Liver (tissue), 9 donors: ENCODE results near the gene EIF1AD. TPM values are rescaled to one million over a fixed set of nuclear protein-coding genes. Genes with fewer than 3 reads are reported as not detected.

Experiments
- DNase-seq: peaks from one replicate; pipeline ENCODE4 v3.0.0-alpha.2; 2017; ENCODE audit warnings: low spot score
- H3K27ac ChIP-seq, 2 donors: one replicate each; pipeline ENCODE4 v1.7.0; 2013; ENCODE audit warnings: inconsistent platforms in 2 of 2, low read length in 2 of 2, control low read depth in 1 of 2, low read depth in 1 of 2, mild to moderate bottlenecking in 1 of 2
- H3K27me3 ChIP-seq, 4 donors: one replicate each; pipeline versions ENCODE4 v1.6.1 to v1.7.0; 2013; ENCODE audit warnings: low read length in 3 of 4, inconsistent platforms in 1 of 4, mild to moderate bottlenecking in 1 of 4, moderate library complexity in 1 of 4; ENCODE audit not compliant: control insufficient read depth in 4 of 4, insufficient read depth in 4 of 4
- H3K36me3 ChIP-seq, 4 donors: one replicate each; pipeline versions ENCODE4 v1.6.1 to v1.7.0; 2013; ENCODE audit warnings: low read length in 3 of 4, mild to moderate bottlenecking in 3 of 4, low read depth in 1 of 4, moderate library complexity in 1 of 4; ENCODE audit not compliant: control insufficient read depth in 4 of 4, insufficient read depth in 3 of 4
- H3K4me1 ChIP-seq, 4 donors: one replicate each; pipeline versions ENCODE4 v1.6.1 to v1.7.0; 2013; ENCODE audit warnings: low read length in 3 of 4, mild to moderate bottlenecking in 3 of 4, moderate library complexity in 1 of 4; ENCODE audit not compliant: control insufficient read depth in 4 of 4, insufficient read depth in 4 of 4
- H3K4me3 ChIP-seq, 3 donors: one replicate each; pipeline versions ENCODE4 v1.6.1 to v1.7.0; 2013; ENCODE audit warnings: low read length in 3 of 3, control low read depth in 1 of 3, low read depth in 1 of 3, mild to moderate bottlenecking in 1 of 3
- H3K9ac ChIP-seq, 2 donors: one replicate each; pipeline ENCODE4 v1.7.0; 2013; ENCODE audit warnings: low read length in 2 of 2, mild to moderate bottlenecking in 2 of 2, moderate library complexity in 2 of 2, control low read depth in 1 of 2, low read depth in 1 of 2
- H3K9me3 ChIP-seq, 4 donors: one replicate each; pipeline versions ENCODE4 v1.6.1 to v1.7.0; 2013; ENCODE audit warnings: low read length in 3 of 4; ENCODE audit not compliant: control insufficient read depth in 4 of 4
- CTCF ChIP-seq: fragments of 150-350 bp; IDR thresholded peaks from 2 replicates; pipeline ENCODE4 v1.5.1; 2017; ENCODE audit warnings: improper control_type of control experiment, low read depth, low read length; ENCODE audit not compliant: missing input control
- FOXA1 ChIP-seq: IDR thresholded peaks from 2 replicates; pipeline ENCODE4 v1.6.1; 2016; ENCODE audit warnings: antibody characterized with exemption
- FOXA2 ChIP-seq: IDR thresholded peaks from 2 replicates; pipeline ENCODE4 v1.6.1; 2016; ENCODE audit warnings: antibody characterized with exemption
- GABPA ChIP-seq, 2 donors: IDR thresholded peaks in 1 of 2; conservative IDR thresholded peaks in 1 of 2; 2 replicates each; pipeline ENCODE4 v1.6.1; 2016; ENCODE audit warnings: antibody characterized with exemption in 2 of 2, mild to moderate bottlenecking in 1 of 2, moderate library complexity in 1 of 2
- HNF4A ChIP-seq, 2 donors: conservative IDR thresholded peaks; 2 replicates each; pipeline ENCODE4 v1.6.1; 2016; ENCODE audit warnings: antibody characterized with exemption in 2 of 2, mild to moderate bottlenecking in 2 of 2
- HNF4G ChIP-seq: IDR thresholded peaks from 2 replicates; pipeline ENCODE4 v1.6.1; 2016; ENCODE audit warnings: antibody characterized with exemption
- JUND ChIP-seq, 2 donors: IDR thresholded peaks; 2 replicates each; pipeline ENCODE4 v1.6.1; 2016; ENCODE audit warnings: antibody characterized with exemption in 2 of 2
- MAX ChIP-seq: IDR thresholded peaks from 2 replicates; pipeline ENCODE4 v1.6.1; 2016; ENCODE audit warnings: antibody characterized with exemption
- NR2F2 ChIP-seq: IDR thresholded peaks from 2 replicates; pipeline ENCODE4 v1.6.1; 2016; ENCODE audit warnings: antibody characterized with exemption
- RAD21 ChIP-seq, 2 donors: IDR thresholded peaks; 2 replicates each; pipeline ENCODE4 v1.6.1; 2016; ENCODE audit warnings: antibody characterized with exemption in 2 of 2, mild to moderate bottlenecking in 2 of 2
- REST ChIP-seq: IDR thresholded peaks from 2 replicates; pipeline ENCODE4 v1.6.1; 2016; ENCODE audit warnings: antibody characterized with exemption, mild to moderate bottlenecking
- SP1 ChIP-seq: IDR thresholded peaks from 2 replicates; pipeline ENCODE4 v1.6.1; 2018; ENCODE audit warnings: antibody characterized with exemption, mild to moderate bottlenecking
- TAF1 ChIP-seq: conservative IDR thresholded peaks from 2 replicates; pipeline ENCODE4 v1.6.1; 2016; ENCODE audit warnings: antibody characterized with exemption, mild to moderate bottlenecking
- YY1 ChIP-seq: IDR thresholded peaks from 2 replicates; pipeline ENCODE4 v1.6.1; 2016; ENCODE audit warnings: antibody characterized with exemption, mild to moderate bottlenecking
- WGBS: extraction: QIAGEN DNeasy Blood & Tissue Kit; methylation state at CpG from one replicate; pipeline ENCODE4 v1.1.7; 2013; 5-methylcytosine and 5-hydroxymethylcytosine counted together
- polyA plus RNA-seq, 2 donors: library from polyadenylated mRNA; stranded (reverse) in 1 of 2; unstranded in 1 of 2; fragments of 200-250 nt in 1 of 2; fragments of >200 nt in 1 of 2; fragmentation: Nextera tagmentation in 1 of 2; extraction: Ambion mirVana in 1 of 2; gene quantifications; one replicate each; pipeline versions ENCODE4 v1.2.1 to v1.2.3, GENCODE V29; 2013 to 2015
- total RNA-seq, 2 donors: library from RNA; depleted of rRNA; stranded (reverse); fragments of >200 nt; gene quantifications; one replicate each; pipeline ENCODE4 v1.2.3, GENCODE V29; 2014
- donor health status: healthy.
- donor health status: healthy.
- donor health status: healthy.
- donor health status: healthy.
- donor health status: healthy.

The EIF1AD gene
- total and polyA plus RNA-seq, 4 donors, result 6.3 to 18.2 (median 14.2) TPM

- DNase-seq, result no peak
- Histone ChIP-seq H3K36me3 (peaks cover 0 to 8% (median 3%) of the 10 kb centered on the region in 4 donors), H3K9me3 (no peaks in the 10 kb centered on the region), H3K4me1 (peaks cover 4 to 17% (median 13%) of the 10 kb centered on the region in 4 donors), H3K9ac (no peak overlapping the region), H3K27ac (no peak overlapping the region), H3K4me3 (no peak overlapping the region), H3K27me3 (peaks cover 0 to under 1% (median 0%) of the 10 kb centered on the region in 4 donors)
- WGBS, result 89% methylated on average over 13 of the region's 13 CpGs
- TF ChIP-seq MAX (no peak), JUND (IDR thresholded peaks at IDR 0.05) (no peak), CTCF (no peak), REST (no peak), FOXA2 (no peak), TAF1 (no peak), SP1 (no peak), HNF4A (conservative IDR thresholded peaks at IDR 0.05) (no peak), HNF4G (no peak), GABPA (IDR thresholded peaks at IDR 0.05 in 1 of 2, conservative IDR thresholded peaks at IDR 0.05 in 1 of 2) (no peak), RAD21 (IDR thresholded peaks at IDR 0.05) (no peak), YY1 (no peak), FOXA1 (no peak), NR2F2 (no peak)
Measured at GRCh38 chr11:66006134-66006890, 4.4 kb upstream of the EIF1AD start.

GRCh38 chr11:66004186-66004585, 2.2 kb upstream of the EIF1AD start:
- H3K36me3 ChIP-seq, result peaks cover 0 to 20% (median 12%) of the 10 kb centered on the region in 4 donors
- H3K4me1 ChIP-seq, result peaks cover 4 to 30% (median 21%) of the 10 kb centered on the region in 4 donors
- no peak for DNase-seq
- H3K27ac ChIP-seq, result no peak overlapping the region
- H3K27me3 ChIP-seq, result no peaks in the 10 kb centered on the region
- H3K9me3 ChIP-seq, result no peaks in the 10 kb centered on the region
- TF ChIP-seq HNF4A (conservative IDR thresholded peaks at IDR 0.05), result no peak
- 78% methylated on average over 4 of the region's 4 CpGs for WGBS
- H3K9ac ChIP-seq, result no peak overlapping the region
- no peak overlapping the region for H3K4me3 ChIP-seq
